Panc1 (cell line): ENCODE data around the gene MICAL2. TPM values are rescaled to one million over a fixed set of nuclear protein-coding genes. Genes with fewer than 3 reads are reported as not detected.

Experiments
- ATAC-seq: fragments of 200-7000 bp; cut with Tn5 transposase; 2 replicates; pipeline ENCODE4 v1.9.1; 2020; ENCODE audit warnings: mild to moderate bottlenecking, moderate library complexity
- BruUV-seq: library from RNA; stranded (reverse); fragments of 400-500 nt; replicated peaks from 2 replicates; lab custom pipeline; 2021; lab: Mats Ljungman, UMichigan
- CTCF ChIA-PET: fragments of 300-600 bp; sonication (Branson Sonifier 250); formaldehyde crosslinking; loops from one replicate; lab custom pipeline; 2022; ENCODE audit warnings: antibody characterized with exemption; lab: Charles Lee
- POLR2A ChIA-PET: fragments of 300-600 bp; sonication (Branson Sonifier 250); formaldehyde crosslinking; loops from one replicate; lab custom pipeline; 2022; ENCODE audit warnings: antibody characterized with exemption; lab: Charles Lee
- DNase-seq: peaks from one replicate; pipeline ENCODE4 v3.0.0-alpha.2; 2010; ENCODE audit warnings: low read depth, low spot score
- H3K27ac ChIP-seq: 2 replicates; pipeline ENCODE4 v1.5.1; 2011; ENCODE audit warnings: mild to moderate bottlenecking, low read length, inconsistent platforms
- H3K27me3 ChIP-seq: fragments of 200-500 bp; sonication (Bioruptor generic); 2 replicates; pipeline ENCODE4 v1.6.0; 2014; ENCODE audit warnings: low read length, inconsistent platforms; ENCODE audit not compliant: control insufficient read depth, insufficient read depth
- H3K36me3 ChIP-seq: fragments of 200-500 bp; sonication (Bioruptor generic); 2 replicates; pipeline ENCODE4 v1.5.1; 2014; ENCODE audit warnings: inconsistent platforms, mild to moderate bottlenecking, low read length, moderate library complexity; ENCODE audit not compliant: control insufficient read depth, insufficient read depth
- H3K4me1 ChIP-seq: 2 replicates; pipeline ENCODE4 v1.5.1; 2011; ENCODE audit warnings: inconsistent platforms, mild to moderate bottlenecking, low read length, moderate library complexity; ENCODE audit not compliant: control insufficient read depth, insufficient read depth
- H3K4me3 ChIP-seq, 2 experiments: 2 replicates each; pipeline ENCODE4 v1.5.1; 2011 to 2012; ENCODE audit warnings: low read depth in 2 of 2, low read length in 2 of 2, mild to moderate bottlenecking in 2 of 2, inconsistent platforms in 1 of 2, moderate library complexity in 1 of 2
- H3K9me3 ChIP-seq: fragments of 200-500 bp; sonication (Bioruptor generic); 2 replicates; pipeline ENCODE4 v1.5.1; 2014; ENCODE audit warnings: low read depth, mild to moderate bottlenecking, inconsistent platforms, low read length, moderate library complexity; ENCODE audit not compliant: control insufficient read depth, insufficient read depth
- POLR2AphosphoS5 ChIP-seq: IDR thresholded peaks from 2 replicates; pipeline ENCODE4 v1.6.1; 2012; ENCODE audit warnings: mild to moderate bottlenecking, low read depth, low read length, moderate library complexity
- SIN3A ChIP-seq: IDR thresholded peaks from 2 replicates; pipeline ENCODE4 v1.6.1; 2012; ENCODE audit warnings: low read depth, mild to moderate bottlenecking, low read length, moderate library complexity, borderline replicate concordance; ENCODE audit not compliant: insufficient read depth
- TCF7L2 ChIP-seq: IDR thresholded peaks from 2 replicates; pipeline ENCODE4 v1.6.1; 2011; ENCODE audit warnings: mild to moderate bottlenecking, low read depth, low read length, inconsistent platforms
- in situ Hi-C: cut with HindIII; loops from 2 replicates; pipeline ENCODE4 v1.10.0; 2016; ENCODE audit warnings: low sequenced_read_pairs, low pct_unique_long_range_greater_than_20kb
- intact Hi-C: fragments of 100-400 bp; cut with micrococcal nuclease; formaldehyde crosslinking; loops from one replicate; pipeline ENCODE4 v1.10.0; 2022; ENCODE audit not compliant: unreplicated experiment
- total RNA-seq: library from RNA; stranded (reverse); gene quantifications from one replicate; pipeline ENCODE4 v1.2.1, GENCODE V29; 2021; ENCODE audit not compliant: unreplicated experiment
- TF ChIP-seq, protein P1 (sequence below), 2 experiments: IDR thresholded peaks; 2 replicates each; pipeline ENCODE4 v1.6.1; 2011 to 2012; ENCODE audit warnings: low read depth in 2 of 2, control low read depth in 1 of 2, low read length in 1 of 2, mild to moderate bottlenecking in 1 of 2, moderate library complexity in 1 of 2; ENCODE audit not compliant: insufficient read depth in 1 of 2
- TF ChIP-seq, protein P2 (sequence below): fragments of 450-650 bp; IDR thresholded peaks from 2 replicates; pipeline ENCODE4 v1.5.1; 2017; ENCODE audit warnings: mild to moderate bottlenecking

Gene MICAL2
- total RNA-seq, 1 experiment from 2014 or later = 199 TPM

DNA sequence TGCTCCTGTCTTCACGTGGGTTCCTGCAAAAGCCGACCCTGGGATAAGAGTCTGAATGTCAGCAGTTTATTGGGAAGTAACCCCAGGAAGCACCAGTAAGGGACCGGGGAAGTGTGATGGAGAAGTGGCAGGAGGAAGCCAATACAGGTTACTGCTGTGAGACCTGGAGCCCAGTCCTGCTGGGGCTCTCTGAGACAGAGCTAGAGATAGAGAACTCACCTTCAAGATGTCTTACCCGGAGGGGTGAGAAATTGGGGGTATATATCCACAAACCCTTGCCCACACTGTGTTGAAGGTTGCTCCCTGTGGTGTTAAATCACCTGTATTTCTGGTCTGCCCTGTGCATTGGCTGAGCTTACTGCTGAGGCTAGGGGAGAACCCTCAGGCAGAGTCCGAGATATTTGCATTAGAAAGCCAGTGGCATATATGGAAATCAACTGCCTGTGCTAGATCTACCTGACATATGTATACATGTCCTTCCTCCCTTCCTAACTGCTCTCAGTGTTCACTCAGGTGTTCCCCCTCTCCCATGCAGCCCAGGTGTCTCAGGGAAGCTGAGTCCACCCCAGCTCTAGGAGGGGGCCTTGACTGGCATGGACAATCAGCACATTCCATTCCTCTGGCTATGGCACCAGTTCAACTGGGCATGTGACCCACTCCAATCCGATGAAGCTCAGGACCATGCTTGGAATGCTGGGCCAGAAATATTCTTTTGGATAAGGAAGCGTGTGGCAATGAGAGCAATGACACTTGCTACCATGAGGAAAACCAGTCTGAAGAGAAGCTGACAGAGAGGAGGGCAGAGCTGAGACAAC lies 6.8 kb upstream of the MICAL2 start:
- BruUV-seq = no TSS peak
- DNase-seq = no peak
- ChIA-PET POLR2A (no interaction called here), CTCF (no interaction called here)
- Histone ChIP-seq H3K4me1 (peaks cover 2% of the 10 kb centered on the region; the same call in 1 of the 2 replicates), H3K27me3 (no peaks in the 10 kb centered on the region), H3K36me3 (no peaks in the 10 kb centered on the region), H3K4me3 (no peak overlapping the region), H3K27ac (peak overlapping the region; percentile 30; the same call in 1 of the 2 replicates), H3K9me3 (no peaks in the 10 kb centered on the region)
- in situ Hi-C loops (no loop called here), intact Hi-C loops (no loop called here)
- TF ChIP-seq TCF7L2 (no peak), SIN3A (no peak), POLR2AphosphoS5 (no peak)
- TF ChIP-seq, protein P1, sequence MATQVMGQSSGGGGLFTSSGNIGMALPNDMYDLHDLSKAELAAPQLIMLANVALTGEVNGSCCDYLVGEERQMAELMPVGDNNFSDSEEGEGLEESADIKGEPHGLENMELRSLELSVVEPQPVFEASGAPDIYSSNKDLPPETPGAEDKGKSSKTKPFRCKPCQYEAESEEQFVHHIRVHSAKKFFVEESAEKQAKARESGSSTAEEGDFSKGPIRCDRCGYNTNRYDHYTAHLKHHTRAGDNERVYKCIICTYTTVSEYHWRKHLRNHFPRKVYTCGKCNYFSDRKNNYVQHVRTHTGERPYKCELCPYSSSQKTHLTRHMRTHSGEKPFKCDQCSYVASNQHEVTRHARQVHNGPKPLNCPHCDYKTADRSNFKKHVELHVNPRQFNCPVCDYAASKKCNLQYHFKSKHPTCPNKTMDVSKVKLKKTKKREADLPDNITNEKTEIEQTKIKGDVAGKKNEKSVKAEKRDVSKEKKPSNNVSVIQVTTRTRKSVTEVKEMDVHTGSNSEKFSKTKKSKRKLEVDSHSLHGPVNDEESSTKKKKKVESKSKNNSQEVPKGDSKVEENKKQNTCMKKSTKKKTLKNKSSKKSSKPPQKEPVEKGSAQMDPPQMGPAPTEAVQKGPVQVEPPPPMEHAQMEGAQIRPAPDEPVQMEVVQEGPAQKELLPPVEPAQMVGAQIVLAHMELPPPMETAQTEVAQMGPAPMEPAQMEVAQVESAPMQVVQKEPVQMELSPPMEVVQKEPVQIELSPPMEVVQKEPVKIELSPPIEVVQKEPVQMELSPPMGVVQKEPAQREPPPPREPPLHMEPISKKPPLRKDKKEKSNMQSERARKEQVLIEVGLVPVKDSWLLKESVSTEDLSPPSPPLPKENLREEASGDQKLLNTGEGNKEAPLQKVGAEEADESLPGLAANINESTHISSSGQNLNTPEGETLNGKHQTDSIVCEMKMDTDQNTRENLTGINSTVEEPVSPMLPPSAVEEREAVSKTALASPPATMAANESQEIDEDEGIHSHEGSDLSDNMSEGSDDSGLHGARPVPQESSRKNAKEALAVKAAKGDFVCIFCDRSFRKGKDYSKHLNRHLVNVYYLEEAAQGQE (IDR thresholded peaks at IDR 0.05; ENCODE audit: insufficient read depth in 1 of 2, low read depth in 2 of 2, low read length in 1 of 2) = no peak
- TF ChIP-seq, protein P2, sequence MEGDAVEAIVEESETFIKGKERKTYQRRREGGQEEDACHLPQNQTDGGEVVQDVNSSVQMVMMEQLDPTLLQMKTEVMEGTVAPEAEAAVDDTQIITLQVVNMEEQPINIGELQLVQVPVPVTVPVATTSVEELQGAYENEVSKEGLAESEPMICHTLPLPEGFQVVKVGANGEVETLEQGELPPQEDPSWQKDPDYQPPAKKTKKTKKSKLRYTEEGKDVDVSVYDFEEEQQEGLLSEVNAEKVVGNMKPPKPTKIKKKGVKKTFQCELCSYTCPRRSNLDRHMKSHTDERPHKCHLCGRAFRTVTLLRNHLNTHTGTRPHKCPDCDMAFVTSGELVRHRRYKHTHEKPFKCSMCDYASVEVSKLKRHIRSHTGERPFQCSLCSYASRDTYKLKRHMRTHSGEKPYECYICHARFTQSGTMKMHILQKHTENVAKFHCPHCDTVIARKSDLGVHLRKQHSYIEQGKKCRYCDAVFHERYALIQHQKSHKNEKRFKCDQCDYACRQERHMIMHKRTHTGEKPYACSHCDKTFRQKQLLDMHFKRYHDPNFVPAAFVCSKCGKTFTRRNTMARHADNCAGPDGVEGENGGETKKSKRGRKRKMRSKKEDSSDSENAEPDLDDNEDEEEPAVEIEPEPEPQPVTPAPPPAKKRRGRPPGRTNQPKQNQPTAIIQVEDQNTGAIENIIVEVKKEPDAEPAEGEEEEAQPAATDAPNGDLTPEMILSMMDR = no peak
- ATAC-seq = no peak

DNA sequence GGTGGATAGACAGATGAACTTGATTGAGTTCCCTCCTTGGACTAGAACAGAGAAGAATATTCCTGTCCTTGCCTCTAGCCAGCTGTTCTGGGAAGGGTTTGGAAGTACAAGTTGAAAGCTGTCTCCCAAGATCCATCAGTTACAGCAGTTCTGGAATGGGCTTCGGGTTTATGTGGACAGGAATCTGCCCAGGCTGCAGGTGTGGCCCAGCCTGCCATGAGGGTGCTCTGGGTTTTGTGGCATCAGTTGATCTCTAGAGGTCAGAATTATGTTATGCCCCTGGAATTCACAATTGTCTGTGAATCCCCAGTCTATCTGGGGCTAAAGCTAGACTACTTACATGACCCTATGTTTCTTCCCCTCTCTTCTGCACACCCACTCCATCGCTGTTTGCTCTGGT lies 4.9 kb upstream of the MICAL2 start:
- Histone ChIP-seq H3K9me3 (no peaks in the 10 kb centered on the region), H3K27ac (no peak overlapping the region), H3K27me3 (no peaks in the 10 kb centered on the region), H3K4me3 (no peak overlapping the region), H3K4me1 (peaks cover 10% of the 10 kb centered on the region), H3K36me3 (no peaks in the 10 kb centered on the region)
- POLR2A ChIA-PET = interaction anchor here (0.6 kb wide), 1 partner anchor 143 kb away, joined by 7 read pairs; no protein-coding TSS in a partner anchor
- no TSS peak for BruUV-seq
- ATAC-seq (no peak), DNase-seq (no peak)
- CTCF ChIA-PET = no interaction called here
- intact Hi-C loops (no loop called here), in situ Hi-C loops (no loop called here)
- TF ChIP-seq POLR2AphosphoS5 (no peak), TCF7L2 (no peak), SIN3A (no peak)
- TF ChIP-seq, protein P2 = no peak
- TF ChIP-seq, protein P1 (IDR thresholded peaks at IDR 0.05; ENCODE audit: insufficient read depth in 1 of 2, low read depth in 2 of 2, low read length in 1 of 2) = no peak
